Duodenal mucosa (tissue), 2 donors: ENCODE measurements around the gene RNF19B.

Experiments used
- H3K27ac ChIP-seq: one replicate; pipeline ENCODE4 v1.7.0; 2013; ENCODE audit warnings: low read depth, low read length
- H3K27me3 ChIP-seq, 2 donors: one replicate each; pipeline ENCODE4 v1.7.0; 2013; ENCODE audit warnings: low read length in 2 of 2, control low read depth in 1 of 2; ENCODE audit not compliant: insufficient read depth in 2 of 2, control insufficient read depth in 1 of 2
- H3K36me3 ChIP-seq, 2 donors: one replicate each; pipeline ENCODE4 v1.7.0; 2013; ENCODE audit warnings: low read length in 2 of 2, control low read depth in 1 of 2; ENCODE audit not compliant: insufficient read depth in 2 of 2, control insufficient read depth in 1 of 2
- H3K4me1 ChIP-seq, 2 donors: one replicate each; pipeline ENCODE4 v1.7.0; 2013; ENCODE audit warnings: low read length in 2 of 2, control low read depth in 1 of 2; ENCODE audit not compliant: insufficient read depth in 2 of 2, control insufficient read depth in 1 of 2
- H3K4me3 ChIP-seq, 2 donors: one replicate each; pipeline ENCODE4 v1.7.0; 2013; ENCODE audit warnings: low read length in 2 of 2, low read depth in 1 of 2
- H3K9ac ChIP-seq, 2 donors: one replicate each; pipeline ENCODE4 v1.7.0; 2013; ENCODE audit warnings: low read length in 2 of 2, low read depth in 1 of 2
- H3K9me3 ChIP-seq, 2 donors: one replicate each; pipeline ENCODE4 v1.7.0; 2013; ENCODE audit warnings: low read length in 2 of 2, control low read depth in 1 of 2; ENCODE audit not compliant: control insufficient read depth in 1 of 2

Gene RNF19B

GRCh38 chr1:32924881-32925344 lies 39.7 kb downstream of the RNF19B start:
- no peaks in the 10 kb centered on the region for H3K9me3 ChIP-seq
- peaks cover 0 to 3% of the 10 kb centered on the region in 2 donors for H3K27me3 ChIP-seq
- peak overlapping the region; percentile 2 to 49 for H3K9ac ChIP-seq
- peak overlapping the region; percentile 41 to 50 for H3K4me3 ChIP-seq
- peaks cover 19 to 22% of the 10 kb centered on the region in 2 donors for H3K4me1 ChIP-seq
- H3K36me3 ChIP-seq = no peaks in the 10 kb centered on the region
- no peak overlapping the region for H3K27ac ChIP-seq

- Histone ChIP-seq H3K27me3 (peaks cover 0 to 3% of the 10 kb centered on the region in 2 donors), H3K9ac (no peak overlapping the region), H3K9me3 (no peaks in the 10 kb centered on the region), H3K4me3 (no peak overlapping the region), H3K27ac (no peak overlapping the region), H3K4me1 (peaks cover 29 to 33% of the 10 kb centered on the region in 2 donors), H3K36me3 (no peaks in the 10 kb centered on the region)
Measured at GRCh38 chr1:32920833-32921232, 43.8 kb downstream of the RNF19B start.

GRCh38 chr1:32919811-32920733 lies 44.5 kb downstream of the RNF19B start:
- Histone ChIP-seq H3K9ac (no peak overlapping the region), H3K4me3 (no peak overlapping the region), H3K36me3 (no peaks in the 10 kb centered on the region), H3K4me1 (peaks cover 24 to 27% of the 10 kb centered on the region in 2 donors), H3K9me3 (no peaks in the 10 kb centered on the region), H3K27me3 (peaks cover 0 to 3% of the 10 kb centered on the region in 2 donors), H3K27ac (no peak overlapping the region)

- H3K4me3 ChIP-seq = no peak overlapping the region
- H3K9ac ChIP-seq = no peak overlapping the region
- H3K27ac ChIP-seq = no peak overlapping the region
- no peaks in the 10 kb centered on the region for H3K9me3 ChIP-seq
- peaks cover 16 to 22% of the 10 kb centered on the region in 2 donors for H3K4me1 ChIP-seq
- peaks cover 0 to 3% of the 10 kb centered on the region in 2 donors for H3K27me3 ChIP-seq
- no peaks in the 10 kb centered on the region for H3K36me3 ChIP-seq
Measured at GRCh38 chr1:32918179-32918578, 46.4 kb downstream of the RNF19B start.

GRCh38 chr1:32917521-32917920 lies 47.1 kb downstream of the RNF19B start:
- Histone ChIP-seq H3K9ac (no peak overlapping the region), H3K27me3 (peaks cover 0 to 3% of the 10 kb centered on the region in 2 donors), H3K4me3 (no peak overlapping the region), H3K9me3 (no peaks in the 10 kb centered on the region), H3K36me3 (no peaks in the 10 kb centered on the region), H3K4me1 (peaks cover 16 to 22% of the 10 kb centered on the region in 2 donors), H3K27ac (no peak overlapping the region)

- Histone ChIP-seq H3K4me1 (peaks cover 16 to 22% of the 10 kb centered on the region in 2 donors), H3K27me3 (peaks cover 0 to 3% of the 10 kb centered on the region in 2 donors), H3K9me3 (no peaks in the 10 kb centered on the region), H3K4me3 (no peak overlapping the region), H3K27ac (no peak overlapping the region), H3K9ac (no peak overlapping the region), H3K36me3 (no peaks in the 10 kb centered on the region)
Measured at GRCh38 chr1:32915766-32916706, 48.6 kb downstream of the RNF19B start.

GRCh38 chr1:32910319-32910718 lies 54.3 kb downstream of the RNF19B start:
- H3K9me3 ChIP-seq = no peaks in the 10 kb centered on the region
- peaks cover 12 to 20% of the 10 kb centered on the region in 2 donors for H3K4me1 ChIP-seq
- H3K9ac ChIP-seq = no peak overlapping the region
- no peaks in the 10 kb centered on the region for H3K36me3 ChIP-seq
- H3K27ac ChIP-seq = no peak overlapping the region
- H3K27me3 ChIP-seq = no peaks in the 10 kb centered on the region
- no peak overlapping the region for H3K4me3 ChIP-seq

- peaks cover 24 to 28% of the 10 kb centered on the region in 2 donors for H3K4me1 ChIP-seq
- no peaks in the 10 kb centered on the region for H3K9me3 ChIP-seq
- H3K27me3 ChIP-seq = no peaks in the 10 kb centered on the region
- no peaks in the 10 kb centered on the region for H3K36me3 ChIP-seq
- no peak overlapping the region for H3K9ac ChIP-seq
- H3K4me3 ChIP-seq = no peak overlapping the region
- no peak overlapping the region for H3K27ac ChIP-seq
Measured at GRCh38 chr1:32907435-32907834, 57.2 kb downstream of the RNF19B start.

GRCh38 chr1:32906654-32907053 lies 58.0 kb downstream of the RNF19B start:
- Histone ChIP-seq H3K9me3 (no peaks in the 10 kb centered on the region), H3K27ac (no peak overlapping the region), H3K4me1 (peaks cover 27 to 28% of the 10 kb centered on the region in 2 donors)

More at GRCh38 chr1:32906654-32907053, 58.0 kb downstream of the RNF19B start:
- H3K9ac ChIP-seq = no peak overlapping the region
- no peak overlapping the region for H3K4me3 ChIP-seq
- H3K36me3 ChIP-seq = no peaks in the 10 kb centered on the region
- no peaks in the 10 kb centered on the region for H3K27me3 ChIP-seq
